Activated CD8-positive, alpha-beta memory T cell treated with anti-CD3 and anti-CD28 coated beads, Interleukin-2, amount 50 U/mL, for 4 hours (primary cell): ENCODE measurements around the gene NCAN.
"Not testable (repeated sequence)": the region's sequence is repeated elsewhere in the genome, so short reads cannot be mapped to it uniquely, and the experiment has no call there.

Experiments used
- DNase-seq: peaks from one replicate; pipeline ENCODE4 v3.0.0-alpha.2; 2020

NCAN gene

DNA sequence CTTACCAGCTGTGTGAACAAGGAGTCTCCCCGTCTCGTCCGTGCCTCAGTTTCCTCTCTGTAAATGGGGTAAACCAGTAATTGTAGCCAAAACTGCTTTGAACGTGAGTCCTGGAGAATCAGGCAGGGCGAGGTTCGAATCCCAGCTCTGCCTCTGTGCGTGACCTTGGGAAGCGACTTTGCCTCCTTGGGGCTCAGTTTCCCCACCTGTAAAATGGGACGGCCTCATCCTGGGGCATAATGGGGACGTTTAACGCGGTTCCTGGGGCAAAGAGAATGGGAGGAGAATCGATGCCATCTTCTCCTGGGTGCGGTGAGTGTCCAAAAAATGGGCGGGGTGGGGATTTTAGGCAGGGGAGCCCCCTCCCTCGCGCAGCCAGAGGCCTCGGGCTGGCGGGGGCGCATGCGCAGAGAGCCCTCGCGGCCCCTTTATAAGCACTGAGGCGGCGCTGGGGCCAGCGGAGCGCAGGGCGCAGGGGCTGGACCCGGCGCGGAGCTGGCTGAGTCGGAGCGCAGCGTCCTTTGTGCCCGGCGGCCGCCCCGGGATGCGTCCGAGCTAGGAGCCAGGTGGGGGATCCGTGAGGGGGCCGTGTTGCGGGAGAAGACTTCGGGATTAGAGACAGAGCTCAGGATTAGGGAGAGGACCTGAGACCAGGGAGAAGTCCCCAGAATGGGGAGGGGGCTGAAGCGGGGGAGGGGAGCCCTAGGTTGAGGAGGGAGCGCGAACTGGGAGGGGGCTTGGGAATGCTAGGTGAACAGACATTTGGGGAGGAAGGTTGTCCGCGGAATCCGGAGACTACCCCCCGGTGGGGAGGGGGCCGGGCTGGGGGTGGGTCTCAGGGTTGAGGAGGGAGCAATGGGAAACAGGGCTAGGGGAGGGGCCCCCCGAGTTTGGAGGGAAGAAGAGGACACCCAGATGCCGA is at the start of gene NCAN:
TSS of gene NCAN (plus strand) at position 460 of the 922 bp plus-strand sequence. CDS start 4,996 bp downstream, outside the sequence.
- no peak for DNase-seq

DNA sequence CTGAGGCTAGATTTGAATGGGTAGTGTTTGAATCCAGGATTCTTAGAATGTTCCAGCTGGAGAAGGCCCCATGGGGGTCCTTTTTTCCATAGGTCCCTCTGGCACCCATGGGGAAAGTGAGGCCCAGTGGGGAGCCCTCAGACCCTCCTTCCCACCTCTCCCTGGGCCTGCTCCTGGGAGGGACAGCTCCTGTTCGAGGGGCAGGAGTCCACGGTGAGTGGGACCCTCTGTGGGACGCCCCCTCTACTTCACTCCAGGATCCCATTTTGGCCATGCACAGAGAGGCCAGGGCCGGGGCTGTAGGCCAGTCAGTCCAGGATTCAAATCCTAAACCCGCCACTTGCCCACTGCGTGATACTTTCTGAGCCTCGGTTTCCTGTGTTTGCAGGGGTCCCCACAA is 49.3 kb upstream of the NCAN start:
- no peak for DNase-seq

DNA sequence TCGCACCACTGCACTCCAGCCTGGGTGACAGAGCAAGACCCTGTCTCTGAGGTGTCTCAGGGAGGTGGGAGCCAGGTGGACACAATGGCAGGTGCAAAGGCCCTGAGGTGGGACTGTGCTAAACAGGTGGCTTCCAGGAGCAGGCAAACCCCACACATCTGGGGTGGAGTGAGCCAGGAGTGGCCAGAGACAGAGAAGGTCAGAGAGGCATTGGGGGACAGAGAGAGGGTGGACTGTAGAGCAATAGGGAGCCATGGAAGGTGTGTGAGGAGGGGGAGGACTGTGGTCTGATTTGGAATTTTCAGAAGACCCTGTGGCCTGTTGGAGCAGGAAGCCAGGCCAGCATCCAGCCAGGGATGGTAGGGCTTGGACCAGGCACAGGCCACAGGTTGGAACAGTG is 46.4 kb upstream of the NCAN start:
- DNase-seq = no peak

DNA sequence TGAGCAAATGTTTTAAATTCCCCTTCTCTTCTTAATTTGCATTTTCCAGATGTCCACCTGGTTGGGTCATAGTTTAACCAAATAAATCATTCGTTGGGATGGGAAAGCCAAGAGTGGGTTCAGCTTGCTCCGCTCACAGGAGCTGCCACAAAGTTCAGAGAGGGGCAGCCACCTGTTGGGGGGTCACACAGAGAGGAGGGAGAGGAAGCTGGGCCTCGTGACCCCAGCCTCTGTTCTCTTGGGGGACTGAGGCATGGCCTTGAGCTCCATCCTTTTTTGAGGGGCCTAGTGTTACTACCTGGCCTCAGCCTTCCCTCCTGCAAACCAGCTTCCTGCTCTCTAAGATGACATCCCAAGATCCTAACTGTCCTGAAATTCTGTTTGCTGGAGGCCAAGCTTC is 44.1 kb upstream of the NCAN start:
- DNase-seq = no peak

DNA sequence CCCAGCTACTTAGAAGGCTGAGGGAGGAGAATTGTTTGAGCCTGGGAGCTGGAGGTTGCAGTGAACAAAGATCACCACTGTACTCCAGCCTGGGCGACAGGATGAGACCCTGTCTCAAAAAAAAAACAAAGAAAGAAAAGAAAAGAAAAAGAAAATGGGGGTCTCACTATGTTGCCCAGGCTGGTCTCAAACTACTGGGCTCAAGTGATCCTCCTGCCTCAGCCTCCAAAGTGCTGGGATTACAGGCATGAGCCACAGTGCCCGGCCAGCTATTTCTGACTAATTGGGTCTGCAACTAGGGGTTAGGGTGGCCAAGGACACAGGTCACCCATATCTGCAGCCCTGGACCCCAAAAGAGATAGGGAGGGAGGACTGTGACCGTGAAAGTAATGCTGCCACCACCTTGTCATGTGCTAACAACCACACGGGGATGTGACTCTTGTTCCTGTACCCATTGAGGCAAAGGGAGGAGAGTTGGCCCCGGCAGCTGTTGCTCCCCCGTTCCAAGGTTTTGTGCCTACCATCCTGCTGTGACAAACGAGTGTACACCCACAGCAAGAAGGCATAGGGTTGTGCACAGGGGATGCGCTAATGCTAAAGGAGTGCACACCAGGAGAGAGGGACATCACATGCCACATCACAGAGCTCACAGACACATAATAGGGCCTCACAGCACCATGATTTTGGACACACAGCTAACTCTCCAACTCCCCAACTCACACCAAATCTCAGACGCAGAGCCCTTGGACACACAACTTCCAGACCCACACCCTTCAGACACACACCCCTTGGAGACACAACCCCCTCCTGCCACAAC is 42.3 kb upstream of the NCAN start:
- no peak for DNase-seq

DNA sequence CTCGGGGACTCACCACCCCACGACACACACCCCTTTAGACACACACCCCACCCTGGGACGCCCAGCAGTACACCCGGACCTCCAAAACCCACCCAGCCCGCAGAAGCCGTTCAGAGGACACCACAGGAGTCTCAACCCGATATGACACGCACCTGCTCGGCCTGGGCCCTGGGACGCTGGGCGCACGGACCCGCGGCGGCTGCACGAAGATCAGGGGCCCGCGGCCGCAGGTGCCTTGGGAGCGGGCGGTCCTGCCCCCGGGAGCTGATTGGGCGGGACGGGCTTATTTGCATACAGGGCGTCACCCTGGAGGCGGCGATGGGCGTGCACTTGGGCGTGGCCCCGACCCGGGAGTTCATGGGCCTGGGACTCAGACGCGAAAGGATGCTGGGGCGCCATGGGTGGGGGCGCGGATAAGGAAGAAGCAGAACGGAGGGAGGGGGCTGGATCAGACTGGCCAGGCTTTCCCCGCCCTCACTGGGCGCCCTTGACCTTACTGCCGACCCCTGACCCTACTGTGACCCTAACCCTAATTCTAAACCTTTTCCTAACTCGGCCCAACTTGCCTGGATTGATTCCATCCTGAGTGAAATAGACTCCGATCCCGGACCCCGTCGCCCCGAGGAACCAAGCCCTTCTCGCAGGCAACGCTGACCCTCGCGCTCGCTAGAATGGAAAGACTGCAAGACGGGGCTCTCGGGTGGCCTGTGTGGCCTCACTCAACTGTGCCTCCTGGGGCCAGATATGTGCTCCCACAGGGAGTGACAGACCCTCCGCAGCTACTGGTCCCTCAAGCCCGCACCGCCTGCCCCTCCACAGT is 41.5 kb upstream of the NCAN start, which contains the start of gene MEF2B:
TSS of gene MEF2B (minus strand) at position 211 of the 820 bp plus-strand sequence. CDS start 19,528 bp downstream, outside the sequence.
- DNase-seq = peak; percentile 71

DNA sequence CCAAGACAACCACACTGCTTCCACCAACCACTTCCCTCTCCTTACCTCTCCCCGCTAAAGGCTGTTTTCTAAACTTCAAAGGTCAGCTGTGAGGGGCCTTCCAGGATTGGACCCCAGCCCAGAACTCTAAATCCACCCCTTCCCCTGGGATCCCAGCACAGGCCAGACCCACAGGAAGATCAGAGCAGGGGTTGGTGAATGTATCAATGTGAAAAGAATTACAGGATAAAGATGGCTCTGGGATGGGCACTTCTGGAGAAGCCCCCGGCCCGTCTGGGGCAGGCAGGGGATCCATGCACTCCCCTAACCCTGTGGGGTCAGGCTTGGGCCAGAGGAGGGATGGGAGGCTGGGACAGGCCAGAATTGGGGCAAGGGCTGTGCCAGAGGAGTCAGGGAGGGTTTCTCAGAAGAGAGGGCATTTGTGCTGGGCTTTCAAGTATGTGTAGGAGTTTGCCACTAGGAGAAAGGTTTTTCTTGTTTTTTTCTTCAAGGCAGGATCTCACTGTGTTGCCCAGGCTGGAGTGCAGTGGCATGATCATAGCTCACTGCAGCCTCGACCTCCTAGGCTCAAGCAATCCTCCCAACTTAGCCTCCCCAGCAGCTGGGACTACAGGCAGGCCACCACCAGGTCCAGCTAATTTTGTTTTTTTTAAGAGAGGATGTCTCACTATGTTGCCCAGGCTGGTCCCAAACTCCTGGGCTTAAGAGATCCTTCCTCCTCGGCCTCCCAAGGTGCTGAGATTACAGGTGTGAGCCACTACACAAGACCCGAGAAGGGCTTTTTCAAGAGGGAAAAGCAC is 40.7 kb upstream of the NCAN start:
- no peak for DNase-seq

DNA sequence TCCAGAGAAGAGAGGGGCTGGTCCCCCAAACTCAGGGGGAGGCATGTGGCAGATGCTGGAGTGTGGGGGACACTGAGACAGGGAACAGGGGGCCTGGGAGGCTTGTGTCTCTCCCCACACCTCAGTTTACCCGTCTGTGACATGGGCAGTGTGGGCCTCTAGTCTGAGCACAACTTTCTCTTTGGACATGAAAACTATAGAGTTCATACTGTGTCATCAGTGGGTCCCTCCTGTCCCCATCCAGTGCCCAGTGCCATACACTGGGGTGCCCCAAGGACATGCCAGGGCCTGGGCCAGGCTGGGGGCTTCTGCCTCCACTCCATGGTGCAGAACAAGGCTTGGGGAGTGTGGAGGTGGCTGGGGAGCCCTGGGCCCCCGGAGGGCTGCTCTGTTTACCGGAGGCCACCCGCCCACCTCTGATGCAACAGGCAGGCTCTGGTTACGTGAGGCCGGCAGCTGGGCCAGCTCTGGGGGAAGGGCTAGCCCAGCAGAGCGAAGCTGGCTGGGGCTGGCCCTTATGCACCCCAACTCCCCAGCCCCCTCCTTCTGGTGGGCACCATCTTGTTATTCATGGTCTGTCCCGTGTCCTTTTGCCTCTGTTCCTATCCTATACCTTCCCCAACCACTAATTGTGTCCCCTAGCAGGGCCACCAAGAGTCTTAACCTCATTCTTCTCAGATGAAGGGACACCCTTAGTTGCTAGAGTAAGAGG is 39.8 kb upstream of the NCAN start:
- no peak for DNase-seq

DNA sequence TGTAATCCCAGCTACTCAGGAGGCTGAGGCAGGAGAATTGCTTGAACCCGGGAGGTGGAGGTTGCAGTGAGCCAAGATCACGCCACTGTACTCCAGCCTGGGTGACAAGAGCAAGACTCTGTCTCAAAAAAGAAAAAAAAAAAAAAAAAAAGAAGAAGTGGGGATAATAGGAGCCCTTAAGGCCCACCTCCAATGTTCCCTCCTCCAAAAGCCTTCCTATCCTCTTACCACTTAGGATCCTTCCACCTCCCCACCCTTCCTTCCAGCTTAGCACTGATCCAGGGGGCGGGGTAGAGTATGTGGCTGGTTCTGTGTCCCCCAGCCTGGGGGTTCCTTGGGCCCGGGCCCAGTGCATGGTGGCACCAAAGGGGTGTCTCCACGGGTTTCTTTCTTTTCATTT is 38.5 kb upstream of the NCAN start:
- DNase-seq = not testable (repeated sequence)

DNA sequence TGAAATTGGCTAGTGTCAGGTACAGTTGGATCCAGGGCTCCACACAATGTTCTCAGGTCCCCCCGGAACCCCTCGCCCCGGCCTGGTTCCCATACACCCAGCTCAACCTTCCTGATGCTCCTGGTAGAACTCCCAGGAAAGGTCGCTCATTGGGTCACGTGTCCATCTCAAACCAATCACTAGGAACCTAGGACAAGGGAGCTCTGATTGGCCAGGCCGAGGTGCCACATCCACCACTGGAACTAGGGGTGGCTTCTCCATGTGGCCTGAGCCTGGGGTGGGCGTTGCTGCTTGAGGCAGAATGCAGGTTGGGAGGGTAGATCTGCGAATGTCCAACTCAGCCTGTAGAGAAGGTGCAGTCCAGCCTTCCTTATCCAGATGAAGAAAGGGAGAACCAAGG is 34.8 kb upstream of the NCAN start:
- DNase-seq = no peak

DNA sequence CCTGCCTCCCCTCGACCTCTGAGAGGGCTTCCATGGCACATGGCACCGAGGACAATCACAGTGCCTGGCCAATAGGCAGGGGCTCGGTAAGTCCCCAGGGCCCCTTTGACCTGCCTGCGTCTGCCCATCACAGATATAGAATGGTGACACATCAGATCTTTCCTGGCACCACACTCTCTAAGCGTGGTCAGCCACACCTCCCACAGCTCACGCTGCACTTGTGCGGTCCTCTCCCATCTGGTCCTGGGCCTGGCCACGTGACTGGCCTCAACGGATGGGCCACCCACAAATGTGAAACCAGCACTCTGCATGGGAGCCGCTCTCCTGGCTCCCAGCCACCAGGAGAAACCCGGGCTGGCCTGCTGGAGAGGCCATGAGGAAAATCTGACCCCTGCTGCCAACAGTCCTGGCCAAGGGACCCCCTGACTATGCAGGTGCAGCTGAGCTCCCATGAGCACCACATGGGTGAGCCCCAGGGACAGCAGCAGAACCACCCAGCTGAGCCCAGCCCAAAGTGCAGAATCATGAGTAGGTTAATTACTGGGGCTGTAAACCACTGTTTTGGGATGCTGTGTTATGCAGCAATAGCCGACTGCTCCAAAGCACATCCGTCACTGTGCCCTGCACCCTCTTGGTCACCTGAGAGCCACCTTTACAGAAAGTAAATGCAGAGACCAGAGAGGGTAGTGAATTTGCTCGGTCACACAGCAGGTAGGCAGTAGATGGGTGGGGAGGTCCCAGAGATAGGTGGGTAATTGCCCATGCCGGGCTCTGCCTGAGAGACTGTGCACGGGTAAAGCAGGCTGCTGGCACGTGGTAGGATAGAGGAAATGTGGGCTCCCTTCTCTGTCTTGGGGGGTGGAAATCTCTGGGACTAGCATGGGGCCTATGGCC is 32.0 kb upstream of the NCAN start:
- no peak for DNase-seq

DNA sequence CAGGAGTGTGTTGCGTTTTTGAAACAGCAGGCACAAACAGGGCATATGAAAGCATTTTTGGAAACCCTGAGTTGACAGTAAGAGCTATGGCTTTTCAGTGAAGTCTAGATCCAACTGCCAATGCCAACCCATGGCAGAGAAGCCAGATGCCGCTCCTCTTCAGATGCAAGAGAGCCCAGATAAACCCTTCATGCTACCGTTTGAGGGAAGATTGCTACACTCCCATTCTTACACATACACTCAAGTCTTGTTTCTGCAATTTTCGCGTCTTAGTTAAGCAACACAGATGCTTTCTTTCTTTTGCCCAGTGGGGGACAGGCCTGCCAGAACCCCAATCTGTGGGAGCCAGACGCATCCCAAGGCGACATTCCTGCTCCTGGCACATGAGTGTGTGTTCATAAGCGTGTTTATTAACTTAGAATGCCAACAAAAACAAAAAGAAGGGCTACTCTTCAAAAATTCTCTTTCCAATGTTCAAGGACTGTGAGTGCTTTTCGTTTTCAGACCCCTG is 30.2 kb upstream of the NCAN start:
- DNase-seq = no peak

DNA sequence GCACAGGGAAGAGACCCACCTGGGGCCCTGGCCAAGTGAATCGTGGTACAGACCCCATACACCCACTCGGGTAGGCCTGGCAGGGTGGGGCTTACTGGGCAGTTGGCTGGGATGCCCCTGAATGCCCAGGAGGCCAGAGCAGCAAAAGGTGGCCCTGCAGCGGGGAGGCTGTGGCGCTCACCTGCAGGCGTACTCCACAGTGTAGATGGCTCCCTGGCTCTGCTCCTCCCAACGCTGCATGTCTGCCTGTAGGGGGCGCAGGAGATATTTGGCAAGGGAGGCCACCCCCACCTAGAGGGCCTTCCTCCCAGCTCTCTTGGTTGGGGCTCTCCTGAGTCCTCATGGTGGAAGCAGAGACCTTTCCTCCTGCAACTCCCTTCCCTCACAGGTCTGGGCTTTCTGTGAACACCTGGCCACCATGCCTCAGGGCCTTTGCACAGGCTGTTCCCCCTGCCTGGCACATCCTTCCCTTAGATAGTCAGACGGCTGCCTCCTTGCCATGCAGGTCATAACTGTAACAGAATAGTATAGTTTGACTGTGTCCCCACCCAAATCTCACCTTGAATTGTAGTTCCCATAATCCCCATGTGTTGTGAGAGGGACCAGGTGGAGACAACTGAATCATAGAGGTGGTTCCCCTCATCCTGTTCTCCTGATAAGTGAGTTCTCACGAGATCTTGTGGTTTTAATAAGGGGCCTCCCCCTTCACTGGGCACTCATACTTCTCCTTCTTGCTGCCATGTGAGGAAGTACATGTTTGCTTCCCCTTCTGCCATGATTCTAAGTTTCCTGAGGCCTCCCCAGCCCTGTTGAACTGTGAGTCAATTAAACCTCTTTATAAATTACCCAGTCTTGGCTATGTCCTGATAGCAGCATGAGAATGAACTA is 25.7 kb upstream of the NCAN start:
- peak; percentile 64 for DNase-seq

DNA sequence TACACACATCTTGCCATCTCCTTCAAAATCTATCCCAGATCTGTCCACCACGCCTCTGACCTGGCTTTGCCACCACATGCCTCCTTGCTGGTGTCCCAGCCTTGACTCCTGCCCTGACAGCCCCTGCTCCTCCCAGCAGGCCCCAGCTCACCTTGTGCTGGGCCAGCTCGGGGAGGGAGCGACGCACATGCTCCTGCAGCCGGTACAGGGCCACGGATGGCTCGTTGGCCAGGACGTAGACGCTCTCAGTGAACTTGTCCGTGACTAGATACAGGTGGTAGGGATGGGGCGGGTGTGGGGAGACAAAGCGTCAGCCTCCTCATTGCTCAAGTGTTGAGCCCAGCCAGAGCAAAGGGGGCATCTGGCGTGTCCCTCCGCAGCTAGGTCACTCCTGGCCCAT is 25.0 kb upstream of the NCAN start:
- DNase-seq = no peak

DNA sequence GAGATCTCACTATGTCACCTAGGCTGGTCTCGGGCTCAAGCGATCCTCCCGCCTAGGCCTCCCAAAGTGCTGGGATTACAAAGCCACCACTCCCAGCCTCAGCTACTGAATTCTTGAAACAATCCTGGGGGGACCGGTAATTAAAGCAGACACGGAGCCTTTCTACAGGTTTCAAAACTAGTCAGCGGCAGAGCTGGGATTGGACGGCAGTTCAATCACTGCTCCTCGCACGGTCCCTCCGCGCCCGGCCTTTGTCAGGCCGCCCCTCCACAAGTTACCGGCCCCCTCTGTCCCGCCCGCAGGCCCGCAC is 20.0 kb upstream of the NCAN start:
- DNase-seq = no peak

DNA sequence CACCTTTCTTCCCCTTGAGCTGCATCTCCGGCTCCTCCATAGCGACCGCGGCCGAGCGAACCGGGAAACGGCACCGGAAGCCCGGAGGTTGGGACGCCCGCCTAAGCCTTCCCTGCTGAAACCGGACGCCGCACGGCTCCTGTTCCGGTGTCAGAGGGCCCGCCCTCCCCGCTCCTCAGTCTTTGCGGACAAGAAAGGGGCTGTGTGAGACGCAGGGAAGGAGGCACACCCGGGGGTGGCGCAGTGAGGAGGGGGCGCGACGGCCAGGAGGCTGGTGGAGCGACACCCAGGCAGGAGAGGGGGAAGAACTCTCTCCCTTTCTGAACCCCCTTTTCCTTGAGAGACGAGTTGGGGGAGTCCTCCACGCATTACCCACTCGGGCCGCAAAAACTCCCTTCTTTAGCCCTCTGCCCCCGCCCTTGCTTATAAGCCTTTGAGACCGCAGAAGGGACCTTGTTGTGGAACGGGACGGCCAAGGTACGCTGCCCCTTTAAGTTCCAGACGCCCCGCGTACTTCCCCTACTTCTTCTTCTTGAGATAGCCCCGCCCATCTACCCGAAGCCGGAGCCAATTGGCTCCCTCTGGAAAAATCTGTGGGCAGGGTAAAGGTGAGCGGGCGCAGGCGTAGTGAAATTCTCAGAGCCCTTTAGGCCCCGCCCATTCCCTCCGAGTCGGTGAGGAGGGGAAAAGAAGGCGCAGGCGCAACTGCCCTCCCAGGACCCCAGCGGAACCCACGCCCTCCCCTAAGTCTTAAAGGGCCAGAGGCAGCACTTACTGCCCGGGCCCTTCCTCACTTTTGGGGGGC is 19.5 kb upstream of the NCAN start, which contains the start of the genes BORCS8 and RFXANK:
TSS of gene BORCS8 (minus strand) at position 75 of the 805 bp plus-strand sequence. CDS start at position 40, 35 bp downstream.
TSS of gene RFXANK (plus strand) at position 181 of the 805 bp plus-strand sequence. CDS start 1,689 bp downstream, outside the sequence.
- DNase-seq = peak; percentile 97

DNA sequence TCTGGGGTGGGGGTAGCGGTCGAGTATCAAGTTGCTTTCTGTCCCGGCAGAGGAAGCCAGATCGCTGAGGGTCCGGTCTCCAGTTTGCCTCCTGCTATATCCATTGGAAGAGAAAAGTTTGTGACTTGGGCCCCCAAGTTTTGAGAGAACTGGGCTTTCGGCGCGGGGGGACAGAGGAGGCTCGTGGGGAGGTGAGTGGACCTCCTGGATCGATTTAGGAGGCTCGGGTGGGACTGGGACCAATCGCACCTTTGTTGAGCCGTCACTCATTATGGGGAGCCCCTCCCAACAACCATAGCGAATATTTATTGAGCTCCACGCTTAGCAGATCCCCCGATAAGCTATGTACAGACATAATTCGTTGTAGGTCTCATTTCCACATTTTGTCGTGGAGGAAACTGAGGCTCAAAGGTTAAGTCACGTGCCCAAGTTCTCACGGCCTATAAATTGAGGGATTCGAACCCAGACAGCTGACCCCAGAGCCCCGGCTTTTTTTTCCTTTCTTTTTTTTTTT is 18.8 kb upstream of the NCAN start:
- DNase-seq = no peak

DNA sequence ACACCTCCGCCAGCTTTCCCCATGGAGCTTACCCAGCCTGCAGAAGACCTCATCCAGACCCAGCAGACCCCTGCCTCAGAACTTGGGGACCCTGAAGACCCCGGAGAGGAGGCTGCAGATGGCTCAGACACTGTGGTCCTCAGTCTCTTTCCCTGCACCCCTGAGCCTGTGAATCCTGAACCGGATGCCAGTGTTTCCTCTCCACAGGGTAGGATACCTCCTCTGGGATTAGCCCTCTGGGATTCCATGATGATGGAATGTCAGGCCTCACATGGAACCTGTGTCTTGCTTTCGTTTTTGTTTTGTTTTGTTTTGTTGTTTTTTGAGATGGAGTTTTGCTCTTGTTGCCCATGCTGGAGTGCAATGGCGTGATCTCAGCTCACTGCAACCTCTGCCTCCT is 17.8 kb upstream of the NCAN start:
- DNase-seq = no peak
